HG02852 (cell line): Measurements from ENCODE around the gene GPD1.
"Not testable (repeated sequence)": the region's sequence is repeated elsewhere in the genome, so short reads cannot be mapped to it uniquely, and the experiment has no call there.

Source experiments
- ATAC-seq: cut with Tn5 transposase; IDR thresholded peaks from one replicate; pipeline ENCODE4 v1.9.1; 2021; ENCODE audit warnings: mild to moderate bottlenecking, moderate library complexity; ENCODE audit not compliant: unreplicated experiment

GPD1 gene

GRCh38 chr12:50120521-50120920, 16.7 kb downstream of the GPD1 start:
- ATAC-seq: no peak

GRCh38 chr12:50120953-50121352, 17.1 kb downstream of the GPD1 start:
- no peak for ATAC-seq

- ATAC-seq: no peak
Measured at GRCh38 chr12:50121641-50122040, 17.8 kb downstream of the GPD1 start.

- ATAC-seq: no peak
Measured at GRCh38 chr12:50123203-50123602, 19.4 kb downstream of the GPD1 start.

- ATAC-seq: no peak
Measured at GRCh38 chr12:50127546-50127945, 23.7 kb downstream of the GPD1 start.

- no peak for ATAC-seq
Measured at GRCh38 chr12:50129290-50129689, 25.5 kb downstream of the GPD1 start.

GRCh38 chr12:50132505-50133135, 28.8 kb downstream of the GPD1 start:
- no peak for ATAC-seq

GRCh38 chr12:50142993-50143392, 39.2 kb downstream of the GPD1 start:
- no peak for ATAC-seq

GRCh38 chr12:50145439-50145838, 41.6 kb downstream of the GPD1 start:
- ATAC-seq: no peak

GRCh38 chr12:50147281-50147680, 43.5 kb downstream of the GPD1 start:
- no peak for ATAC-seq

GRCh38 chr12:50148011-50148410, 44.2 kb downstream of the GPD1 start:
- ATAC-seq: not testable (repeated sequence)

GRCh38 chr12:50149311-50149710, 45.5 kb downstream of the GPD1 start:
- no peak for ATAC-seq

GRCh38 chr12:50151047-50151687, 47.4 kb downstream of the GPD1 start:
- ATAC-seq: no peak

GRCh38 chr12:50154947-50155346, 51.1 kb downstream of the GPD1 start:
- ATAC-seq: not testable (repeated sequence)

- no peak for ATAC-seq
Measured at GRCh38 chr12:50156641-50157040, 52.8 kb downstream of the GPD1 start.

GRCh38 chr12:50157259-50157658, 53.5 kb downstream of the GPD1 start:
- no peak for ATAC-seq

- ATAC-seq: no peak
Measured at GRCh38 chr12:50160643-50161042, 56.8 kb downstream of the GPD1 start.
